ENCODE results near the gene CBX8. TPM values are rescaled to one million over a fixed set of nuclear protein-coding genes. Genes with fewer than 3 reads are reported as not detected.

The CBX8 gene
- total RNA-seq, 1 donor = 1.5 TPM

DNA sequence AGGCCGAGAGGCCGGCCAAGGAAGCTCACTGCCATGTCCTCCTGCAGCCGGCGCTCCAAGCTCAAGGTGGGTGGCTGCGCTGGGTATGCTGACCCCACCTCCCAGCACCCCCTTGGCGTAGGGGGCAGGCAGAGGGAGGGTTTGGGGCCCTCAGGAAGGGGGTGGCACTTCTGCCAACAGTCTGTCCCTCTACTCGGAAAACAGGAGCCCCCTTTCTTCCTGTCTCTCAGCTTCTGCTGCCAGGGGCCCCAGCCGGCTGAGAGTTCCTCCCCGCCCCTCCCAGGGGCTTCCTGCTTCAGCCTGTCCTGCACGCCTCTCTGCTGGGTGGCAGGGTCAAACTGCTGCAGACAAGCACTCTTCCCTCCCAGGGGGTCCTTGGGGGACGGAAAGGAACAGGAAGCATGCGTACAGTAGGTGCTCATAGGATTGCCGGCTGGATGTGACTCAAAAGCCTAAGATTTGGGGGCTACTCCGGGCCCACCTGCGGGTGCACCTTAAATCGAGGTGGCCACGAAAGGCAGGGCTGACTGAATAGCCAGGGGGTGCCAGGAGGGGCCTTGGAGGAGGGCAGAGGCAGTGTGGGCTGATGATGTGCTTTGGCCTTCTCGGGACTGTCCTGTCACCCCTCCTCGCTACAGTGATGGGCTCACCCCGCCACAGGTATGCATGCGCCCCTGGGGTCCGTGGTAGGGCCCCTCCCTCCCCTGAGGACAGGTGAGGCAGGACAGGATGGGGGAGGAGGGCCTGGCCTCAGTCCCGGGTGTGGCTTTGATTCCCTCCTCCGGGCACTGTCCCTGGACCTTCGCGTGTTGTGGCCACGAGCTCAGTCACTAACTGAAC lies 14.9 kb downstream of the CBX8 start:
- TF ChIP-seq CTCF (IDR thresholded peaks at IDR 0.05; ENCODE audit: insufficient read depth, low read length) = no peak
- H3K4me3 ChIP-seq (ENCODE audit: low read depth, low read length) = no peak overlapping the region
- DNase-seq (ENCODE audit: low read depth) = no peak

DNA sequence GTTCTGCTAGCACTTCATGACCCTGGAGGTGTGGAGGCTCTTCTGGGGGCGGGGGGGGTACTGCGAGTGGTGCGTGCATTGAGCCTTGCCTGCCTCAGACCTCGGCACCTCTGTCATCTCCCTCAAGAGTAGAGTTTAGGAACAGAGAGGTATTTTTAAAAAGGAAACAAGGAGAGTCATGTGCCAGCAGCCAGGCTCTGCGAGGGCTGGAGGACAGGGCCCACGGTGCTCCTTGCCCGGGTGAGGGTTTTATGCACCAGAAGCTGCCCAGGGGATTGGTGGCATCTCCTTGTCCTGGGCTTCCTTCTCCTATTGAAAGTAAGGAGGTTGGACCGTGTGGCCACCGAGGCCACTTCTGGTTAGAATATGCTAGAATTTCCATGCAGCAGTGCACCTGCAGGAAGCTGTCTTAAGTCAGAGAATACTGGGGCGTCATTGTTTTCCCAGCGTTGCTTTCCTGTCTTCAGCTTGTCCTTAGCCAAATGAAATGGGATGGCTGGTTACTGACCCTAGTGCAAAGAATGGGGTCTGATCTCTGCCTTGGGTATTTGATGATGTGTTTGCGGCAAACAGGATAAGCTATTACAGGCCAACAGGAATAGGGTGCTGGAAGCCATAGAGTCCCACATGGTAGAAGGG lies 15.7 kb downstream of the CBX8 start:
- no peak overlapping the region for H3K4me3 ChIP-seq (ENCODE audit: low read depth, low read length)
- DNase-seq (ENCODE audit: low read depth) = no peak
- no peak for TF ChIP-seq CTCF (IDR thresholded peaks at IDR 0.05; ENCODE audit: insufficient read depth, low read length)

- no peak overlapping the region for H3K4me3 ChIP-seq (ENCODE audit: low read depth, low read length)
- DNase-seq (ENCODE audit: low read depth) = no peak
- no peak for TF ChIP-seq CTCF (IDR thresholded peaks at IDR 0.05; ENCODE audit: insufficient read depth, low read length)
Observed at GRCh38 chr17:79779661-79780365, 17.1 kb downstream of the CBX8 start.

- no peak for DNase-seq (ENCODE audit: low read depth)
- peak overlapping the region; percentile 70 for H3K4me3 ChIP-seq (ENCODE audit: low read depth, low read length)
- TF ChIP-seq CTCF (IDR thresholded peaks at IDR 0.05; ENCODE audit: insufficient read depth, low read length) = no peak
Observed at GRCh38 chr17:79779084-79779529, 17.8 kb downstream of the CBX8 start.

DNA sequence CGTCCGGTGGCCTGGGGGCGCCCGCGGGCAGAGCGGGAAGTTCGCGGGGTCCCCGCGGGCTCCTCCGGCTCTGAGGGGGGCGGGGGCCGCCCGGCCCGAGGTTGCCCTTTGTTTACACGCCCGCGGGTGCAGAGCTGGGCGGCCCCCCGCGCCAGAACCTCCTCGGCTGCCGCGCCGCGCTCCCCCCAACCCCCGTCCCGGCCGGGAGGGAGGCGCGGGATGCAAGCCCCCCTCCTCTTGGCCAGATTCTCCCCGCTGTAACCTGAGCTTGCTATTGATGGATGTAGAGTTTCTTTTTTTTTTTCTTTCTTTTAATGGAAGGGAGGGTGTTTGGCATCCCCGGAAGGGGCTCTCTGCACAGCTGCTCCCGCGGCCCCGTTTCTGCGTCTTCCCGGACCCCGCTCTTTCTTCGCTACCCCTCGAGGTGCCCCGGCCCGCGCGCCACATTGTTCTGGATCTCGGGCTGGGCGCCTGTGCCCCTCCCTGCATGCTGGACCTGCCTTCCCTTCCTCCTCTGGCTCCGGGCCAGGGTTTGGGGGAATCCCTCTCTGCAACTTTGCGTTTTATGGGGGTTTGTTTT lies 18.3 kb downstream of the CBX8 start:
- H3K4me3 ChIP-seq (ENCODE audit: low read depth, low read length) = peak overlapping the region; percentile 70

More for the DNA sequence above, 18.3 kb downstream of the CBX8 start:
- TF ChIP-seq CTCF (IDR thresholded peaks at IDR 0.05; ENCODE audit: insufficient read depth, low read length) = no peak
- DNase-seq (ENCODE audit: low read depth) = no peak

Measured in fibroblast of the aortic adventitia (primary cell).